HepG2 (cell line): ENCODE measurements around the gene ARSJ. TPM values are rescaled to one million over a fixed set of nuclear protein-coding genes. Genes with fewer than 3 reads are reported as not detected.

Experiments
- ATAC-seq: fragments of 200-7000 bp; cut with Tn5 transposase; 3 replicates; pipeline ENCODE4 v1.9.1; 2020; ENCODE audit warnings: mild to moderate bottlenecking, moderate library complexity
- BruUV-seq: library from RNA; stranded (reverse); fragments of 400-500 nt; replicated peaks from 2 replicates; lab custom pipeline; 2021; lab: Mats Ljungman, UMichigan
- CTCF ChIA-PET: fragments of 300-600 bp; formaldehyde crosslinking; extraction: SDS; loops from one replicate; lab custom pipeline; 2021; ENCODE audit warnings: low total read pairs, inconsistent platforms, low intra/inter-chr PET ratio; lab: Yijun Ruan, JAX
- POLR2A ChIA-PET: fragments of 350-600 bp; sonication (Branson Sonifier 250); formaldehyde crosslinking; loops from one replicate; lab custom pipeline; 2020; ENCODE audit warnings: antibody characterized with exemption, inconsistent platforms; lab: Yijun Ruan, JAX
- DNase-seq: peaks from one replicate; pipeline ENCODE4 v3.0.0-alpha.2; 2015; ENCODE audit warnings: low spot score
- FAIRE-seq: peaks from 3 replicates; lab custom pipeline; 2011; peaks lifted over from hg19 to GRCh38; lab: Jason Lieb, UNC
- H2AFZ ChIP-seq: one replicate; pipeline ENCODE4 v1.6.1; 2011; ENCODE audit warnings: low read length, inconsistent platforms
- H3K27ac ChIP-seq: fragments of 300-600 bp; 3 replicates; pipeline ENCODE4 v1.8.0; 2011; ENCODE audit warnings: mixed run types, mild to moderate bottlenecking, mixed read lengths, low read length, inconsistent platforms; ENCODE audit not compliant: insufficient read depth; ENCODE audit errors: extremely low read length
- H3K27me3 ChIP-seq, 2 experiments: fragments of 200-600 bp in 1 of 2; 2 replicates in 1 of 2; 3 replicates in 1 of 2; pipeline versions ENCODE4 v1.6.0 to v1.8.0; 2011; ENCODE audit warnings: low read length in 2 of 2, mild to moderate bottlenecking in 2 of 2, moderate library complexity in 2 of 2, inconsistent platforms in 1 of 2; ENCODE audit not compliant: insufficient read depth in 2 of 2, control insufficient read depth in 1 of 2
- H3K36me3 ChIP-seq, 2 experiments: fragments of 200-600 bp in 1 of 2; replicated peaks in 1 of 2; 2 replicates in 1 of 2; 3 replicates in 1 of 2; pipeline versions ENCODE4 v1.5.1 to v1.8.0; 2011; ENCODE audit warnings: low read length in 2 of 2, inconsistent platforms in 1 of 2; ENCODE audit not compliant: insufficient read depth in 2 of 2, control insufficient read depth in 1 of 2
- H3K4me1 ChIP-seq: 2 replicates; pipeline ENCODE4 v1.5.1; 2012; ENCODE audit warnings: low read length, inconsistent platforms; ENCODE audit not compliant: insufficient read depth
- H3K4me2 ChIP-seq: 2 replicates; pipeline ENCODE4 v1.6.0; 2011; ENCODE audit warnings: low read depth, low read length, inconsistent platforms
- H3K4me3 ChIP-seq, 3 experiments: fragments of 200-600 bp in 1 of 3; sonication (generic), shearing (Covaris generic) in 1 of 3; replicated peaks in 1 of 3; 2 replicates each; pipeline ENCODE4 v1.5.1; 2011 to 2016; ENCODE audit warnings: low read length in 3 of 3, inconsistent platforms in 2 of 3, low read depth in 2 of 3, mild to moderate bottlenecking in 2 of 3, control low read depth in 1 of 3, mixed read lengths in 1 of 3; ENCODE audit not compliant: insufficient read depth in 1 of 3
- H3K79me2 ChIP-seq: one replicate; pipeline ENCODE4 v1.6.1; 2011; ENCODE audit warnings: low read length, inconsistent platforms; ENCODE audit not compliant: insufficient read depth
- H3K9ac ChIP-seq: 2 replicates; pipeline ENCODE4 v1.6.0; 2011; ENCODE audit warnings: mild to moderate bottlenecking, low read depth, low read length, inconsistent platforms; ENCODE audit not compliant: insufficient read depth
- H3K9me3 ChIP-seq: 2 replicates; pipeline ENCODE4 v1.5.1; 2012; ENCODE audit warnings: mild to moderate bottlenecking, low read length
- H4K20me1 ChIP-seq: 2 replicates; pipeline ENCODE4 v1.6.0; 2011; ENCODE audit warnings: inconsistent platforms, mild to moderate bottlenecking, low read length, moderate library complexity; ENCODE audit not compliant: insufficient read depth
- BATF2 ChIP-seq: sonication (generic); formaldehyde crosslinking; IDR thresholded peaks from 2 replicates; pipeline ENCODE4 v1.8.0; 2022; ENCODE audit warnings: mild to moderate bottlenecking, missing genetic modification reagents, moderate library complexity
- CERS6 ChIP-seq: sonication (generic); formaldehyde crosslinking; IDR thresholded peaks from 2 replicates; pipeline ENCODE4 v1.5.0; 2020; ENCODE audit warnings: missing genetic modification reagents
- GMEB1 ChIP-seq: sonication (generic); formaldehyde crosslinking; IDR thresholded peaks from 2 replicates; pipeline ENCODE4 v1.5.1; 2020; ENCODE audit warnings: missing genetic modification reagents, mild to moderate bottlenecking, borderline replicate concordance
- GMEB2 ChIP-seq: IDR thresholded peaks from 2 replicates; pipeline ENCODE4 v1.6.1; 2016; ENCODE audit warnings: missing biosample characterization, missing genetic modification reagents, low read depth
- NCOA2 ChIP-seq: sonication (generic); formaldehyde crosslinking; IDR thresholded peaks from 2 replicates; pipeline ENCODE4 v1.8.0; 2022; ENCODE audit warnings: inconsistent platforms
- NR1H2 ChIP-seq: sonication (generic); formaldehyde crosslinking; IDR thresholded peaks from 2 replicates; pipeline ENCODE4 v1.8.1; 2022; ENCODE audit warnings: low read depth, missing genetic modification reagents, borderline replicate concordance
- POLR2AphosphoS2 ChIP-seq: IDR thresholded peaks from 2 replicates; pipeline ENCODE4 v1.6.1; 2011; ENCODE audit warnings: low read depth, low read length, improper control_type of control experiment
- SNAI1 ChIP-seq: sonication (generic); formaldehyde crosslinking; IDR thresholded peaks from 2 replicates; pipeline ENCODE4 v1.5.0; 2020; ENCODE audit warnings: mild to moderate bottlenecking, missing genetic modification reagents, borderline replicate concordance
- TBX3 ChIP-seq: fragments of 450-650 bp; IDR thresholded peaks from 2 replicates; pipeline ENCODE4 v1.6.1; 2017; ENCODE audit warnings: antibody characterized with exemption, mild to moderate bottlenecking, inconsistent platforms, borderline replicate concordance
- TCF12 ChIP-seq, 2 experiments: fragments of 450-650 bp in 1 of 2; sonication (generic) in 1 of 2; formaldehyde crosslinking in 1 of 2; IDR thresholded peaks; 2 replicates each; pipeline versions ENCODE4 v1.6.1 to v1.8.0; 2017 to 2022; ENCODE audit warnings: antibody characterized with exemption in 1 of 2, mild to moderate bottlenecking in 1 of 2, missing genetic modification reagents in 1 of 2, moderate library complexity in 1 of 2
- ZBTB37 ChIP-seq: sonication (generic); formaldehyde crosslinking; IDR thresholded peaks from 2 replicates; pipeline ENCODE4 v1.4.0; 2020; ENCODE audit warnings: mild to moderate bottlenecking, missing genetic modification reagents
- ZNF3 ChIP-seq: IDR thresholded peaks from 2 replicates; pipeline ENCODE4 v1.7.0; 2017; ENCODE audit warnings: inconsistent platforms
- ZNF333 ChIP-seq: sonication (generic); formaldehyde crosslinking; IDR thresholded peaks from 2 replicates; pipeline ENCODE4 v1.4.0; 2020; ENCODE audit warnings: mild to moderate bottlenecking, missing genetic modification reagents, borderline replicate concordance
- ZNF33A ChIP-seq: sonication (generic); formaldehyde crosslinking; IDR thresholded peaks from 2 replicates; pipeline ENCODE4 v1.5.1; 2020; ENCODE audit warnings: missing genetic modification reagents, mild to moderate bottlenecking, moderate library complexity, borderline replicate concordance
- ZNF547 ChIP-seq: sonication (generic); formaldehyde crosslinking; IDR thresholded peaks from 2 replicates; pipeline ENCODE4 v1.5.1; 2020; ENCODE audit warnings: mild to moderate bottlenecking, missing genetic modification reagents
- ZNF879 ChIP-seq: sonication (generic); formaldehyde crosslinking; IDR thresholded peaks from 2 replicates; pipeline ENCODE4 v1.8.1; 2023; ENCODE audit warnings: missing genetic modification reagents
- WGBS: methylation state at CpG from one replicate; pipeline ENCODE4 v1.1.6; 2017; ENCODE audit warnings: low lambda C conversion rate; 5-methylcytosine and 5-hydroxymethylcytosine counted together
- in situ Hi-C: cut with HindIII; loops from 2 replicates; pipeline ENCODE4 v1.10.0; 2017; ENCODE audit warnings: low pct_unique_long_range_greater_than_20kb; ENCODE audit not compliant: extremely low pct_ligation_motif_present
- intact Hi-C: fragments of 100-400 bp; cut with micrococcal nuclease; formaldehyde crosslinking; loops from one replicate; pipeline ENCODE4 v1.10.0; 2022; ENCODE audit not compliant: unreplicated experiment
- polyA plus RNA-seq, 8 experiments: library from polyadenylated mRNA; depleted of rRNA in 3 of 8; stranded (reverse) in 7 of 8; unstranded in 1 of 8; fragments of >200 nt; fragmentation: Illumina TruSeq in 4 of 8; extraction: Trizol in 4 of 8; gene quantifications; 2 replicates each; pipeline versions ENCODE4 v1.2.1 to v1.2.3, GENCODE V29; 2011 to 2016; ENCODE audit warnings: low read depth in 4 of 8, missing spikeins in 1 of 8, mixed read lengths in 1 of 8; ENCODE audit not compliant: insufficient read depth in 1 of 8
- total RNA-seq, 5 experiments: library from RNA; depleted of rRNA; stranded (reverse); fragments of >200 nt; fragmentation: Illumina TruSeq; extraction: Trizol; gene quantifications; 2 replicates each; pipeline ENCODE4 v1.2.3, GENCODE V29; 2016; ENCODE audit warnings: low read depth in 1 of 5

ARSJ gene
- total and polyA plus RNA-seq, 2 of the 13 experiments (the other 11 are each of a cell fraction or from before 2014, with no cell fraction given): not detected

GRCh38 chr4:113943863-113944262 is 35.6 kb downstream of the ARSJ start:
- Histone ChIP-seq H3K9ac (no peak overlapping the region), H3K79me2 (no peaks in the 10 kb centered on the region), H3K4me3 (no peak overlapping the region), H3K4me1 (no peaks in the 10 kb centered on the region), H3K27ac (no peak overlapping the region), H3K36me3 (no peaks in the 10 kb centered on the region), H3K4me2 (no peak overlapping the region), H3K9me3 (no peaks in the 10 kb centered on the region), H3K27me3 (no peaks in the 10 kb centered on the region), H2AFZ (no peak overlapping the region), H4K20me1 (no peaks in the 10 kb centered on the region)
- intact Hi-C loops (no loop called here), in situ Hi-C loops (no loop called here)
- no peak for TF ChIP-seq GMEB2 (CRISPR knock-in tag)
- no peak for TF ChIP-seq ZNF33A (CRISPR knock-in tag)
- no peak for TF ChIP-seq GMEB1 (CRISPR knock-in tag)
- no peak for TF ChIP-seq SNAI1 (CRISPR knock-in tag)
- TF ChIP-seq POLR2AphosphoS2: no peak
- no peak for TF ChIP-seq ZNF3 (CRISPR knock-in tag)
- no peak for TF ChIP-seq ZNF879 (CRISPR knock-in tag)
- TF ChIP-seq TCF12 (IDR thresholded peaks at IDR 0.05): no peak
- TF ChIP-seq TCF12 (CRISPR knock-in tag; IDR thresholded peaks at IDR 0.05): no peak
- no peak for TF ChIP-seq BATF2 (CRISPR knock-in tag)
- TF ChIP-seq NCOA2 (CRISPR knock-in tag): no peak
- TF ChIP-seq NR1H2: no peak
- TF ChIP-seq ZNF333 (CRISPR knock-in tag): no peak
- no peak for TF ChIP-seq TBX3
- no peak for TF ChIP-seq ZNF547 (CRISPR knock-in tag)
- TF ChIP-seq CERS6 (CRISPR knock-in tag): no peak
- TF ChIP-seq ZBTB37: no peak
- FAIRE-seq (no peak), DNase-seq (no peak), ATAC-seq (no peak)
- BruUV-seq: no TSS peak
- ChIA-PET POLR2A (no interaction called here), CTCF (no interaction called here)
- WGBS: 31% methylated on average over 3 of the region's 3 CpGs
